Stimulated activated CD8-positive, alpha-beta memory T cell treated with anti-CD3 and anti-CD28 coated beads, Interleukin-4, amount 100 ng/mL, for 4 hours (primary cell): ENCODE measurements around the gene BFSP1.

Experiments used
- DNase-seq, 2 donors: peaks; one replicate each; pipeline ENCODE4 v3.0.0-alpha.2; 2020; ENCODE audit warnings: low read depth in 2 of 2, low spot score in 1 of 2

BFSP1 gene

GRCh38 chr20:17500826-17501225 is 30.4 kb downstream of the BFSP1 start:
- no peak for DNase-seq

- no peak for DNase-seq
These were observed 30.9 kb downstream of the BFSP1 start for GRCh38 chr20:17500271-17500670.

GRCh38 chr20:17499041-17499440 is 32.1 kb downstream of the BFSP1 start:
- DNase-seq = no peak

- DNase-seq = no peak
These were observed 32.5 kb downstream of the BFSP1 start for GRCh38 chr20:17498641-17499040.

DNA sequence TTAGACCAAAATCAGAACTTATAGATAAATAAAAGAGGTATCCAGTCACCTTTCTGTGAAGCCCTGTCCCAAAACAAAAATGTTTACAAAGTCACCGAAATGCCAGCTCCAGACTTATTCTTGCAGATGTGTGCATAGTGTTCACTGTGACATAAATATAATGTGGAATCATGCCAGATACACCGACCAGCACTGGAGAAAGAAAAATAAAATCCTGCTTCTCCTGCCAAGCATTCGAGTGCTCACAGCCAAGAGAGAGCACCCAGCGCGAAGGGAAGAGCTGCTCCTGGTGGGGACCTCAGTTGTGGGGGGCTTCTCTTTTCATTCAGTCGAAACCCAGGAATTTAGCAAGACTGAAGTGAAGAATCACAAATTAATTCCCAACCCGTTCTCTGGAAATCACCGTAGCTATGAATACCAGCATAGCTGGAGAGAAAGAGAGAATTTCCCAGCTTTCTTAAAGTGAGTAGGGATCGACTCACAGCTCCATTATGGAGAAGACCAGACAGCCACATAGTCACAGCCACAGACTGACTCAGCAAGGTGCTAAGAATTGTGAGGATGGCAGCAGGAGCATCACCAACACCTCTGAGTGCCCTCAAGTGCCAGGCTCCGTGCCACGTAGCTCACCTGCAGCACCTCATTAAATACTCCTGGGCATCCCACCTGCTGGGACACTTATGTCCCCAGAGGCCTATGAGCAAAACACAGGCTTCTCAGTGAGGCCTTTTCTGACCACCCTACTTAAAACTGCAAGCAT is 33.2 kb downstream of the BFSP1 start:
- DNase-seq = no peak

- DNase-seq = no peak
These were observed 35.4 kb downstream of the BFSP1 start for GRCh38 chr20:17495826-17496225.

DNA sequence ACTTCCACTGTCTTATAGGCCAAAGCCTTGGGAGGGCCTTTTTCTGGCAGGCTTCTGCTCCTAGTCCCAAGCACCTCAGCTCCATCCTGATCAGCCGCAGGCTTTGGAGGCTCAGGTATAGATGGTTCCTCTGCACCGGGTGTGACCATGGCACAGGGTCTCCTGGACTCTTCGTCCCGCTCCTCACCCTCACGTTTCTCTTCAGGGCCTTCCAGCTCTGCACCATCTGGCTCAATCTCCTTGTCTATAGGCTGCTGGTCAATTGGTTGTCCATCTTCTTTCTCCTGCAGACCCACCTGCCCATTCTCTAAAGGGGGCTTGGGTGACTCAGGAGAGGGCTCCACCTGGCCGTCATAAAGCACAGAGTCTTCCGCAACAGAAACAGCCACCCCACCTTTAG is 37.0 kb downstream of the BFSP1 start:
- DNase-seq = no peak

DNA sequence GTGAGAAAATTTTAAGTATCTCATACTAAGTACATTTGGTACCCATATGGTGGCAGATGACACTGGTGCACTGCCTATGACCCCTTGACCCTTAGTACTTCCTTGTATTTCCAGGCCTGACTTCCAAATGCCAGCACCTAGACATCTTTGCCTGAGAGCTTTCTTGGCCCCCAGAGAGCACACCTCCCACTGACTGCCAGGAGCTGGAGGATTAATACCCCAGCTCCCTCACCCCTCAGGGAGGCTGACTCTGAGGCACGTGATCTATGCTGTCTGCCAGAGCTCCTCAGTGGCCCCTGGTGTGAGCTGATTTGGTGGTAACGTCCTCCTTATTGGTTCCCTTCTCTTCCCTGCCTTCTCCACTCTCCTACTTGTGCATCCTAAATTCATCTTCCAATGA is 38.0 kb downstream of the BFSP1 start:
- no peak for DNase-seq

DNA sequence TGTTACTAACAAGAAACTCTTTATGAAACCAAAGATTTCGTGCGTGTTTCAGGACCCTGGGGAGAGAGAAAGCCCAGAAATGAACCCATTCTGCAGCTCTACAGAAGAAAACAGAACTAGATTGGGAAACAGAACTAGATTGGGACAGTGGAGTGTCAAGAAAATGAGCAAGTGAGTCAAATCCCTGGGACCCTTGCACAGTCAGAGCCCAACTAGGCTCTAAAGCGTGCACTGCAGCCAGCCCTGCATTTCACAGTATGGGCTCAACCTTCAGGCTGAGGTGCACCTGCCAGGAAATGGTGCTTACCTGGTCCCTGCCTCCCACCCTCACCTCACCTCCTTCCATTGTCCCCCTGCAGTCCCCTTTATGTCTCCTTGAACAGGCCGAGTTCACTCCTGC is 39.7 kb downstream of the BFSP1 start:
- no peak for DNase-seq

GRCh38 chr20:17491041-17491440 is 40.1 kb downstream of the BFSP1 start:
- no peak for DNase-seq

DNA sequence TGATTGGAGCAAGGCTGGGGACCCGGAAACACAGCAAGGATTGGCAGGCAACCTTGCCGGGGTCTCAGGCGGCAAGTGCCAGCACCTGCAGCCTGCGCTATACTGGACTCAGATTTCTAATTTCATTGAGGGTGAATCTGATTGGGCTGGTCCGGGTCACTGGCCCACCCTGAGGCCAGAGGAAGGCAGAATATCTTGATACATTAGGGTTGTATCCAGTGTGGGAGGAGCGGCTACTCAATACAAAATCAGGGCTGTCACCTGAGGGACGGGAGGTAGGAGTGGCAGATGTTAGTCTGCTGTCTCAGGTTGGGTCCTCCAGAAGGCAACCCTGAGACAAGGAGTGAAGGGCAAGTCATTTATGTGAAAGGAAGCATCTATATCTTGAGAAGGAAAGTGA is 40.7 kb downstream of the BFSP1 start:
- DNase-seq = no peak

GRCh38 chr20:17488916-17489600 is 42.1 kb downstream of the BFSP1 start:
- no peak for DNase-seq

GRCh38 chr20:17485017-17485416 is 46.2 kb downstream of the BFSP1 start:
- no peak for DNase-seq

DNA sequence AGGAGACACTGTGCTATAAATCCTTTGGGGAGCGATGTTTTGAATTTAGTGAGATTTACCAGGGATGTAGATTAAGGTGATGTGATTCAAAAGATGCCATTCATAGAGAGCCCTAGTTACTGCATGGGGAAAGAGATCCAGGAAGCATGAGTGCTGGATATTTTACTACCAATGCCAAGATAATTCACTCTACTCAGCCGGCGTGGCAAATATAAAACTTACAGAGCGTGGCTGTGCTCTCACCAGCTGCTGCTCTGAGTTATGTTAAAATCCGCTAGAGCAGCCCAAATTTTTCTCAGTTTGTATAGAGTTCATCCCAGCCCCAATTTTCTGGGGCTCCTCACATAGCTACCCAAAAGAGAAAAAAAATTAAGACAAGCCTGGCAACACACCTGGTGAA is 48.6 kb downstream of the BFSP1 start:
- no peak for DNase-seq

GRCh38 chr20:17481661-17482060 is 49.5 kb downstream of the BFSP1 start:
- DNase-seq = no peak

GRCh38 chr20:17480696-17481095 is 50.5 kb downstream of the BFSP1 start:
- DNase-seq = no peak

- DNase-seq = no peak
These were observed 52.0 kb downstream of the BFSP1 start for GRCh38 chr20:17479063-17479657.

DNA sequence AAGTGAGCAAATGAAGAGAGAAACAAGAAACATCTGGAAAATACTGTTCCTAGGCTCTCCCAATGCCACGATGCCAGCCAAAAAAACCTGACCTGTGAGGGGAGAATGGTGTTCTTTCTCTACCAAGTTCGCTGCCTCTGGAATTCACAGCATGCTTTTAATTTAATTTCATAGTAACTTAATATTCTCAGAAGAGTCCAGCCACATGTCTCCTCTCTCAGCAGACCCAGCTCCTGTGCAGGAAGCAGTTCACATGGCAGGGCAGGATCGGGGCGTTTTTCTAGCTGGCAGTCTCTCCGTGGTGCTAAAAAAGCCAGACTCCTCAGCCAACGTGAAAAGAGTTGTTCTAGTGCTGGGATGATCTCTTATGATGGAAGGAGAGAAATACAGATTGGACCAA is 57.5 kb downstream of the BFSP1 start:
- DNase-seq = no peak

- DNase-seq = no peak
These were observed 59.5 kb downstream of the BFSP1 start for GRCh38 chr20:17471606-17472187.

DNA sequence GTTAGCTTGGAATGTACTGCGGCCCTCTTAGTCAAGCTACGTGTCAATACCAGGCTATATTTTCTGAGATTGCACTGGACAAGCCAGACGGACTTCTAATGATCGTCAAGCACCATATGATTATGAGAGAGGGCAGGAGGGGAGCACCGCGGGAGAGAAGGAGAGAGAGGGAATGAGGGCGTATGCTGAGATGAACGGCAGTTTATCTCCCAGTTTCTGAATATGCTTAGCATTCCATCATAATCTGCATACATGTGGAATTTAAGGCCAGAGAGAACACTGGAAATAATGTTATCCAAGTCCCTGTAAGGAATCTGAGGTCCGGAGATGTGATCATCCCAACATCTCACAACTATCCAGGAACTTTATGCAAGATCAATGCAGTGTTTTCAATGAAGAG is 60.2 kb downstream of the BFSP1 start:
- DNase-seq = no peak

- no peak for DNase-seq
These were observed 60.7 kb downstream of the BFSP1 start for GRCh38 chr20:17470521-17470920.
